Kidney epithelial cell (primary cell): ENCODE results near the gene SUPT7L. TPM values are rescaled to one million over a fixed set of nuclear protein-coding genes. Genes with fewer than 3 reads are reported as not detected.

Experiments
- DNase-seq: peaks from one replicate; pipeline ENCODE4 v3.0.0-alpha.2; 2010; ENCODE audit warnings: low read depth
- H3K27me3 ChIP-seq: 2 replicates; pipeline ENCODE4 v1.6.0; 2011; ENCODE audit warnings: low read length; ENCODE audit not compliant: control insufficient read depth, insufficient read depth
- H3K36me3 ChIP-seq: 2 replicates; pipeline ENCODE4 v1.5.1; 2011; ENCODE audit warnings: low read length; ENCODE audit not compliant: control insufficient read depth, insufficient read depth
- H3K4me3 ChIP-seq: 2 replicates; pipeline ENCODE4 v1.5.1; 2011; ENCODE audit warnings: low read depth, mild to moderate bottlenecking, control low read depth, low read length
- CTCF ChIP-seq: IDR thresholded peaks from 2 replicates; pipeline ENCODE4 v1.5.1; 2011; ENCODE audit warnings: mild to moderate bottlenecking, moderate library complexity, low read length, control low read depth, inconsistent platforms; ENCODE audit not compliant: insufficient read depth, poor library complexity, severe bottlenecking
- total RNA-seq: library from RNA; depleted of rRNA; stranded (reverse); fragments of >200 nt; gene quantifications from 2 replicates; pipeline ENCODE4 v1.2.3, GENCODE V29; 2015

Gene SUPT7L
- total RNA-seq, 1 donor from 2014 or later: 25.6 TPM

- TF ChIP-seq CTCF: no peak
- no peak overlapping the region for H3K4me3 ChIP-seq
- no peaks in the 10 kb centered on the region for H3K27me3 ChIP-seq
- peak; percentile 99 for DNase-seq
- no peaks in the 10 kb centered on the region for H3K36me3 ChIP-seq
These were observed 42.6 kb upstream of the SUPT7L start for GRCh38 chr2:27705851-27706622.

- H3K36me3 ChIP-seq: no peaks in the 10 kb centered on the region
- no peak for DNase-seq
- TF ChIP-seq CTCF: no peak
- H3K27me3 ChIP-seq: no peaks in the 10 kb centered on the region
- H3K4me3 ChIP-seq: no peak overlapping the region
These were observed 41.0 kb upstream of the SUPT7L start for GRCh38 chr2:27704342-27704876.

GRCh38 chr2:27703638-27704341 lies 40.4 kb upstream of the SUPT7L start:
- H3K36me3 ChIP-seq: no peaks in the 10 kb centered on the region
- peak; percentile 84 for TF ChIP-seq CTCF
- no peaks in the 10 kb centered on the region for H3K27me3 ChIP-seq
- DNase-seq: no peak
- H3K4me3 ChIP-seq: no peak overlapping the region

GRCh38 chr2:27702302-27702701 lies 38.9 kb upstream of the SUPT7L start:
- H3K27me3 ChIP-seq: no peaks in the 10 kb centered on the region
- no peak overlapping the region for H3K4me3 ChIP-seq
- H3K36me3 ChIP-seq: no peaks in the 10 kb centered on the region
- DNase-seq: no peak
- TF ChIP-seq CTCF: no peak

GRCh38 chr2:27701676-27702075 lies 38.3 kb upstream of the SUPT7L start:
- TF ChIP-seq CTCF: no peak
- no peak overlapping the region for H3K4me3 ChIP-seq
- no peaks in the 10 kb centered on the region for H3K36me3 ChIP-seq
- DNase-seq: no peak
- H3K27me3 ChIP-seq: no peaks in the 10 kb centered on the region

GRCh38 chr2:27697660-27698059 lies 34.2 kb upstream of the SUPT7L start:
- peaks cover 2% of the 10 kb centered on the region for H3K36me3 ChIP-seq
- no peak for DNase-seq
- TF ChIP-seq CTCF: no peak
- H3K27me3 ChIP-seq: no peaks in the 10 kb centered on the region
- no peak overlapping the region for H3K4me3 ChIP-seq
